HG03457 (cell line): Measurements from ENCODE around the gene SPSB2.

Experiments used
- ATAC-seq: cut with Tn5 transposase; IDR thresholded peaks from one replicate; pipeline ENCODE4 v1.9.1; 2021; ENCODE audit warnings: moderate number of reproducible peaks; ENCODE audit not compliant: unreplicated experiment

The SPSB2 gene

GRCh38 chr12:6834873-6835272 is 38.2 kb downstream of the SPSB2 start:
- no peak for ATAC-seq

- no peak for ATAC-seq
Measured at GRCh38 chr12:6834254-6834653, 38.8 kb downstream of the SPSB2 start.

- ATAC-seq, result no peak
Measured at GRCh38 chr12:6833189-6833890, 39.8 kb downstream of the SPSB2 start.

GRCh38 chr12:6832125-6832524 is 41.0 kb downstream of the SPSB2 start:
- no peak for ATAC-seq

GRCh38 chr12:6831450-6831995 is 41.6 kb downstream of the SPSB2 start:
- no peak for ATAC-seq

GRCh38 chr12:6830999-6831398 is 42.1 kb downstream of the SPSB2 start:
- no peak for ATAC-seq

- ATAC-seq, result no peak
Measured at GRCh38 chr12:6830286-6830890, 42.7 kb downstream of the SPSB2 start.

GRCh38 chr12:6829536-6830220 is 43.4 kb downstream of the SPSB2 start:
- ATAC-seq, result no peak

- ATAC-seq, result no peak
Measured at GRCh38 chr12:6828781-6829535, 44.1 kb downstream of the SPSB2 start.

- no peak for ATAC-seq
Measured at GRCh38 chr12:6827982-6828780, 44.9 kb downstream of the SPSB2 start, which contains the start of gene P3H3. P3H3 (plus strand) TSS chr12:6828407; CDS start chr12:6828441, 34 bp downstream.

- ATAC-seq, result no peak
Measured at GRCh38 chr12:6827437-6827911, 45.6 kb downstream of the SPSB2 start.

- ATAC-seq, result no peak
Measured at GRCh38 chr12:6826734-6827436, 46.2 kb downstream of the SPSB2 start.

GRCh38 chr12:6826125-6826733 is 46.9 kb downstream of the SPSB2 start:
- no peak for ATAC-seq

- no peak for ATAC-seq
Measured at GRCh38 chr12:6825398-6826124, 47.5 kb downstream of the SPSB2 start.

GRCh38 chr12:6824901-6825381 is 48.2 kb downstream of the SPSB2 start:
- ATAC-seq, result no peak

GRCh38 chr12:6824085-6824775 is 48.9 kb downstream of the SPSB2 start:
- ATAC-seq, result no peak

- ATAC-seq, result no peak
Measured at GRCh38 chr12:6823182-6824084, 49.7 kb downstream of the SPSB2 start.
